WTC11 (cell line): ENCODE data around the gene C2orf92. TPM values are rescaled to one million over a fixed set of nuclear protein-coding genes. Genes with fewer than 3 reads are reported as not detected.

Experiments used
- ATAC-seq: fragments of 200-7000 bp; cut with Tn5 transposase; 2 replicates; pipeline ENCODE4 v1.10.0; 2021; ENCODE audit warnings: mild to moderate bottlenecking, moderate library complexity
- CTCF ChIA-PET: fragments of 300-600 bp; sonication (Branson Sonifier 250); formaldehyde crosslinking; loops from one replicate; lab custom pipeline; 2021; ENCODE audit warnings: antibody characterized with exemption; lab: Charles Lee
- POLR2A ChIA-PET: fragments of 350-600 bp; sonication (Branson Sonifier 250); formaldehyde crosslinking; loops from one replicate; lab custom pipeline; 2021; ENCODE audit warnings: antibody characterized with exemption; lab: Charles Lee
- DNase-seq: peaks from one replicate; pipeline ENCODE4 v3.0.0; 2021; ENCODE audit warnings: low spot score
- H3K27ac Mint-ChIP-seq: 2 replicates; pipeline ENCODE4 v1.8.0; 2021; ENCODE audit warnings: mixed read lengths
- H3K27me3 Mint-ChIP-seq: 2 replicates; pipeline ENCODE4 v1.8.0; 2021; ENCODE audit warnings: low read depth, mild to moderate bottlenecking, moderate library complexity, mixed read lengths
- H3K36me3 Mint-ChIP-seq: 2 replicates; pipeline ENCODE4 v1.8.0; 2021; ENCODE audit warnings: mixed read lengths
- H3K4me1 Mint-ChIP-seq: 2 replicates; pipeline ENCODE4 v1.8.0; 2022; ENCODE audit warnings: mixed read lengths
- H3K4me3 Mint-ChIP-seq: 2 replicates; pipeline ENCODE4 v1.8.0; 2021; ENCODE audit warnings: mild to moderate bottlenecking, moderate library complexity, mixed read lengths
- H3K9me3 Mint-ChIP-seq: 2 replicates; pipeline ENCODE4 v1.8.0; 2021; ENCODE audit warnings: mixed read lengths
- JAZF1 ChIP-seq: fragments of 250-450 bp; sonication (Bioruptor Pico); IDR thresholded peaks from 2 replicates; pipeline ENCODE4 v1.9.0; 2021; ENCODE audit warnings: moderate library complexity, mild to moderate bottlenecking, inconsistent platforms
- SOX15 ChIP-seq: fragments of 250-450 bp; sonication (Bioruptor Pico); IDR thresholded peaks from 2 replicates; pipeline ENCODE4 v1.9.0; 2021; ENCODE audit warnings: mild to moderate bottlenecking
- SP1 ChIP-seq: sonication (generic); formaldehyde crosslinking; conservative IDR thresholded peaks from 2 replicates; pipeline ENCODE4 v1.8.1; 2022; ENCODE audit warnings: missing genetic modification reagents
- TP53 ChIP-seq: sonication (generic); formaldehyde crosslinking; IDR thresholded peaks from 2 replicates; pipeline ENCODE4 v1.8.1; 2023; ENCODE audit warnings: mild to moderate bottlenecking, missing genetic modification reagents
- ZNF121 ChIP-seq: sonication (generic); formaldehyde crosslinking; IDR thresholded peaks from 2 replicates; pipeline ENCODE4 v1.8.0; 2023; ENCODE audit warnings: missing genetic modification reagents
- ZNF219 ChIP-seq: sonication (generic); formaldehyde crosslinking; IDR thresholded peaks from 2 replicates; pipeline ENCODE4 v1.8.0; 2023; ENCODE audit warnings: missing genetic modification reagents, mild to moderate bottlenecking, borderline replicate concordance
- ZNF232 ChIP-seq: sonication (generic); formaldehyde crosslinking; IDR thresholded peaks from 2 replicates; pipeline ENCODE4 v1.8.0; 2022; ENCODE audit warnings: mild to moderate bottlenecking, missing genetic modification reagents
- ZNF423 ChIP-seq: fragments of 250-450 bp; sonication (Bioruptor Pico); IDR thresholded peaks from 2 replicates; pipeline ENCODE4 v2.1.2; 2022; ENCODE audit warnings: mild to moderate bottlenecking, moderate library complexity
- ZNF671 ChIP-seq: fragments of 250-450 bp; sonication (Bioruptor Pico); IDR thresholded peaks from 2 replicates; pipeline ENCODE4 v1.8.0; 2021; ENCODE audit warnings: mild to moderate bottlenecking
- total RNA-seq: library from RNA; stranded (reverse); gene quantifications from 3 replicates; pipeline ENCODE4 v1.2.3, GENCODE V29; 2021
- TF ChIP-seq, protein P1 (sequence below): fragments of 250-450 bp; sonication (Bioruptor Pico); conservative IDR thresholded peaks from 2 replicates; pipeline ENCODE4 v1.9.0; 2021; ENCODE audit warnings: mild to moderate bottlenecking
- TF ChIP-seq, protein P2 (sequence below): fragments of 250-450 bp; sonication (Bioruptor Pico); IDR thresholded peaks from 2 replicates; pipeline ENCODE4 v1.8.0; 2021; ENCODE audit warnings: mild to moderate bottlenecking
- TF ChIP-seq, protein P3 (sequence below): sonication (generic); formaldehyde crosslinking; IDR thresholded peaks from 2 replicates; pipeline ENCODE4 v1.8.0; 2022; ENCODE audit warnings: mild to moderate bottlenecking, missing genetic modification reagents
- TF ChIP-seq, protein P4 (sequence below): fragments of 250-450 bp; sonication (Bioruptor Pico); IDR thresholded peaks from 2 replicates; pipeline ENCODE4 v1.9.0; 2021; ENCODE audit warnings: mild to moderate bottlenecking
- TF ChIP-seq, protein P5 (sequence below): sonication (generic); formaldehyde crosslinking; IDR thresholded peaks from 2 replicates; pipeline ENCODE4 v1.8.1; 2023; ENCODE audit warnings: mild to moderate bottlenecking, missing genetic modification reagents
- TF ChIP-seq, protein P6 (sequence below): sonication (generic); formaldehyde crosslinking; IDR thresholded peaks from 2 replicates; pipeline ENCODE4 v1.8.1; 2023; ENCODE audit warnings: mild to moderate bottlenecking, missing genetic modification reagents, moderate library complexity
- TF ChIP-seq, protein P7 (sequence below): fragments of 250-450 bp; sonication (Bioruptor Pico); IDR thresholded peaks from 2 replicates; pipeline ENCODE4 v1.9.0; 2021; ENCODE audit warnings: mild to moderate bottlenecking, borderline replicate concordance

C2orf92 gene
- total RNA-seq, 1 experiment from 2014 or later = 5.2 TPM

DNA sequence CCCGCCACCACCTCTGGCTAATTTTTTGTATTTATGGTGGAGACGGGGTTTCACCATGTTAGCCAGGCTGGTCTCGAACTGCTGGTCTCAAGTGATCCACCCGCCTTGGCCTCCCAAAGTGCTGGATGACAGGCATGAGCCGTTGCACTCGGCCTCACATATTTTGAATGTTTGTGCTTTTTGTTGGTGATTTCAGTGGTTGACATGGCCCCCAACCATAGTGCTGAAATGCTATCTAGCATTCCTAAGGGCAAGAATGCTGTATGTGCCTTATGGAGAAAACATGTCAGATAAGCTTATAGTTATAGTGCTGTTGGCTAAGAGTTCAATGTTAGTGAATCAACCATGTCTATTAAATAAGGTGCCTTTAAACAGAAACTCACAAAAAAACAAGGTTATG, 52.7 kb downstream of the C2orf92 start:
- ChIA-PET CTCF (no interaction called here), POLR2A (no interaction called here)
- TF ChIP-seq ZNF121 (CRISPR knock-in tag) (no peak), SP1 (CRISPR knock-in tag) (no peak), SOX15 (CRISPR knock-in tag) (no peak), ZNF671 (CRISPR knock-in tag) (no peak)
- TF ChIP-seq, protein P1, sequence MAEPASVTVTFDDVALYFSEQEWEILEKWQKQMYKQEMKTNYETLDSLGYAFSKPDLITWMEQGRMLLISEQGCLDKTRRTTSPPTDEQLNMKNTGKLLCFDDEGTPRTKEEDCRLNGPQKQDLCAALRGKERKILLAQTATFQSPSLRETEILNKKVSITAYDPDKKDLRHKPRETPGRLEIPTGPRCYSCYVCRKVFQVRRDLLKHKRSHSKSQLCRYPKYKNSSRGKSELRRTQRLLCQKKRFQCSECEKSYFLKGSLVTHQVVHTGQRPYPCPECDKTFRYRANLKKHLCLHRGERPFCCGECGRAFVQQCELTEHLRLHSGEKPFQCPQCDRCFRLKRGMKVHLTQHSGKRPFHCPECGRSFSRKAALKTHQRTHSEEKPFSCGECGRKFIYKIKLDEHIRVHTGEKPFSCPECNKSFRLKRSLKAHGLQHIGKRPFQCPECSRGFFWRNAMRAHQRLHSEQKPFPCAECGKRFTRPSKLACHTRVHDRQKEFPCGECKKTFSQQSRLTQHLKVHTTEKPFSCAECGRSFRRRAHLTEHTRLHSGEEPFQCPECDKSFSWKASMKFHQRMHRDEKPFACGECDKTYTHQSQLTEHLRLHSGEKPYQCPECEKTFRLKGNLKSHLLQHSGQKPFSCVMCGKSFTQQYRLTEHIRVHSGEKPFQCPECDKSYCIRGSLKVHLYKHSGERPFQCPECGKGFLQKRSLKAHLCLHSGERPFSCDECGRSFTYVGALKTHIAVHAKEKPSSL = no peak
- TF ChIP-seq, protein P2, sequence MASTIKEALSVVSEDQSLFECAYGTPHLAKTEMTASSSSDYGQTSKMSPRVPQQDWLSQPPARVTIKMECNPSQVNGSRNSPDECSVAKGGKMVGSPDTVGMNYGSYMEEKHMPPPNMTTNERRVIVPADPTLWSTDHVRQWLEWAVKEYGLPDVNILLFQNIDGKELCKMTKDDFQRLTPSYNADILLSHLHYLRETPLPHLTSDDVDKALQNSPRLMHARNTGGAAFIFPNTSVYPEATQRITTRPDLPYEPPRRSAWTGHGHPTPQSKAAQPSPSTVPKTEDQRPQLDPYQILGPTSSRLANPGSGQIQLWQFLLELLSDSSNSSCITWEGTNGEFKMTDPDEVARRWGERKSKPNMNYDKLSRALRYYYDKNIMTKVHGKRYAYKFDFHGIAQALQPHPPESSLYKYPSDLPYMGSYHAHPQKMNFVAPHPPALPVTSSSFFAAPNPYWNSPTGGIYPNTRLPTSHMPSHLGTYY (CRISPR knock-in tag) = no peak
- TF ChIP-seq, protein P3, sequence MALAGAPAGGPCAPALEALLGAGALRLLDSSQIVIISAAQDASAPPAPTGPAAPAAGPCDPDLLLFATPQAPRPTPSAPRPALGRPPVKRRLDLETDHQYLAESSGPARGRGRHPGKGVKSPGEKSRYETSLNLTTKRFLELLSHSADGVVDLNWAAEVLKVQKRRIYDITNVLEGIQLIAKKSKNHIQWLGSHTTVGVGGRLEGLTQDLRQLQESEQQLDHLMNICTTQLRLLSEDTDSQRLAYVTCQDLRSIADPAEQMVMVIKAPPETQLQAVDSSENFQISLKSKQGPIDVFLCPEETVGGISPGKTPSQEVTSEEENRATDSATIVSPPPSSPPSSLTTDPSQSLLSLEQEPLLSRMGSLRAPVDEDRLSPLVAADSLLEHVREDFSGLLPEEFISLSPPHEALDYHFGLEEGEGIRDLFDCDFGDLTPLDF (CRISPR knock-in tag) = no peak
- TF ChIP-seq, protein P4, sequence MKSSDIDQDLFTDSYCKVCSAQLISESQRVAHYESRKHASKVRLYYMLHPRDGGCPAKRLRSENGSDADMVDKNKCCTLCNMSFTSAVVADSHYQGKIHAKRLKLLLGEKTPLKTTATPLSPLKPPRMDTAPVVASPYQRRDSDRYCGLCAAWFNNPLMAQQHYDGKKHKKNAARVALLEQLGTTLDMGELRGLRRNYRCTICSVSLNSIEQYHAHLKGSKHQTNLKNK (CRISPR knock-in tag) = no peak
- TF ChIP-seq, protein P5, sequence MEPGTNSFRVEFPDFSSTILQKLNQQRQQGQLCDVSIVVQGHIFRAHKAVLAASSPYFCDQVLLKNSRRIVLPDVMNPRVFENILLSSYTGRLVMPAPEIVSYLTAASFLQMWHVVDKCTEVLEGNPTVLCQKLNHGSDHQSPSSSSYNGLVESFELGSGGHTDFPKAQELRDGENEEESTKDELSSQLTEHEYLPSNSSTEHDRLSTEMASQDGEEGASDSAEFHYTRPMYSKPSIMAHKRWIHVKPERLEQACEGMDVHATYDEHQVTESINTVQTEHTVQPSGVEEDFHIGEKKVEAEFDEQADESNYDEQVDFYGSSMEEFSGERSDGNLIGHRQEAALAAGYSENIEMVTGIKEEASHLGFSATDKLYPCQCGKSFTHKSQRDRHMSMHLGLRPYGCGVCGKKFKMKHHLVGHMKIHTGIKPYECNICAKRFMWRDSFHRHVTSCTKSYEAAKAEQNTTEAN = no peak
- H3K27me3 Mint-ChIP-seq = no peaks in the 10 kb centered on the region; the same call in 1 of the 2 replicates
- H3K4me1 Mint-ChIP-seq = peaks cover 27% of the 10 kb centered on the region
- H3K4me3 Mint-ChIP-seq = no peak overlapping the region
- H3K9me3 Mint-ChIP-seq = peaks cover 3% of the 10 kb centered on the region
- no peak for DNase-seq
- no peak overlapping the region for H3K27ac Mint-ChIP-seq
- H3K36me3 Mint-ChIP-seq = no peaks in the 10 kb centered on the region
- ATAC-seq = no peak

DNA sequence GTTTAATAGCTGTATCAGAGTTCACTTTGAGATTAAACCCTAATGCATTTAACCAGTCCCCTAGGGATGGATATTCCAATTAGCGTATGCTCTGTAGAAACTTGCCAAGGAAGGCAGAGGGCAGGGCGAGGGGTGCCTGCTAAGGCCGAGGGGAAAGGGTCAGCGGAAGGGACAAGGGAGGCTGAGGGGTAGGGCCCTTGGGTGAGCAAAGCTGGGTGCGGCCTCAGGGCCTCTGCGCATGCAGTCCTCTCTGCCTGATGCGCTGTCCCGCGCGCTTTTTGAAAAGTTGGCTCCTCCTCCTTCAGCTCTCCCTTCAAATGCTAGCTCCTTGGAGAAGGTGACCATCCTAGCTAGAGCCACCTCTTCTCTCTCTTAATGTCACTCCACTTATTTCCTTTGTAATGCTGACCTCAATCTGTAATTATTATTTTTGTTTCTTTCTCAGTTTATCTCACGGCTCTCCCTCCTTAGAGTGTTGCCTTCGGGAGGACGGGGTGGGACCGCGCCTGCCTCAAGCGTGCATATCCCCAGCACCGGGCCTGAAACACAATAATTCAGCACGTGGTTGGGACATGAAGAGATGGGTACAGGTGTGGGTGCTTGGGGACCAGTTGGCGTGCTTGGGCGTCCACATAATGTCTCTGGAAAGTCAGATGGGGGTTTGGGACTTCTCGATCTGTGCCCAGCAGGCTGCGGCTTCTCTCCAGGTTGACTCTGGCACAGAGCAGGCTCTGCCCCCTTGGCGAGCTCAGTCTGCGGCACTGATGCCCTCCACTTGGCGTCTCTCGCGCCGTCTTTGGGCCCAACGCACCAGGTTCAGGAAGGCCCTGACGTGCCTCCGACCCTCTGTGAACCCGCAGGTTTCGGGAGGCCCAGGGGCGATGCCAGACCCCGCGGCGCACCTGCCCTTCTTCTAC, 53.9 kb downstream of the C2orf92 start:
- H3K4me1 Mint-ChIP-seq = peaks cover 27% of the 10 kb centered on the region
- no peak for ATAC-seq
- no peak for TF ChIP-seq ZNF423 (CRISPR knock-in tag)
- TF ChIP-seq, protein P6, sequence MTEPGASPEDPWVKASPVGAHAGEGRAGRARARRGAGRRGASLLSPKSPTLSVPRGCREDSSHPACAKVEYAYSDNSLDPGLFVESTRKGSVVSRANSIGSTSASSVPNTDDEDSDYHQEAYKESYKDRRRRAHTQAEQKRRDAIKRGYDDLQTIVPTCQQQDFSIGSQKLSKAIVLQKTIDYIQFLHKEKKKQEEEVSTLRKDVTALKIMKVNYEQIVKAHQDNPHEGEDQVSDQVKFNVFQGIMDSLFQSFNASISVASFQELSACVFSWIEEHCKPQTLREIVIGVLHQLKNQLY (CRISPR knock-in tag) = no peak
- TF ChIP-seq, protein P4 (CRISPR knock-in tag) = no peak
- TF ChIP-seq JAZF1 = no peak
- TF ChIP-seq TP53 (CRISPR knock-in tag) = no peak
- TF ChIP-seq, protein P7, sequence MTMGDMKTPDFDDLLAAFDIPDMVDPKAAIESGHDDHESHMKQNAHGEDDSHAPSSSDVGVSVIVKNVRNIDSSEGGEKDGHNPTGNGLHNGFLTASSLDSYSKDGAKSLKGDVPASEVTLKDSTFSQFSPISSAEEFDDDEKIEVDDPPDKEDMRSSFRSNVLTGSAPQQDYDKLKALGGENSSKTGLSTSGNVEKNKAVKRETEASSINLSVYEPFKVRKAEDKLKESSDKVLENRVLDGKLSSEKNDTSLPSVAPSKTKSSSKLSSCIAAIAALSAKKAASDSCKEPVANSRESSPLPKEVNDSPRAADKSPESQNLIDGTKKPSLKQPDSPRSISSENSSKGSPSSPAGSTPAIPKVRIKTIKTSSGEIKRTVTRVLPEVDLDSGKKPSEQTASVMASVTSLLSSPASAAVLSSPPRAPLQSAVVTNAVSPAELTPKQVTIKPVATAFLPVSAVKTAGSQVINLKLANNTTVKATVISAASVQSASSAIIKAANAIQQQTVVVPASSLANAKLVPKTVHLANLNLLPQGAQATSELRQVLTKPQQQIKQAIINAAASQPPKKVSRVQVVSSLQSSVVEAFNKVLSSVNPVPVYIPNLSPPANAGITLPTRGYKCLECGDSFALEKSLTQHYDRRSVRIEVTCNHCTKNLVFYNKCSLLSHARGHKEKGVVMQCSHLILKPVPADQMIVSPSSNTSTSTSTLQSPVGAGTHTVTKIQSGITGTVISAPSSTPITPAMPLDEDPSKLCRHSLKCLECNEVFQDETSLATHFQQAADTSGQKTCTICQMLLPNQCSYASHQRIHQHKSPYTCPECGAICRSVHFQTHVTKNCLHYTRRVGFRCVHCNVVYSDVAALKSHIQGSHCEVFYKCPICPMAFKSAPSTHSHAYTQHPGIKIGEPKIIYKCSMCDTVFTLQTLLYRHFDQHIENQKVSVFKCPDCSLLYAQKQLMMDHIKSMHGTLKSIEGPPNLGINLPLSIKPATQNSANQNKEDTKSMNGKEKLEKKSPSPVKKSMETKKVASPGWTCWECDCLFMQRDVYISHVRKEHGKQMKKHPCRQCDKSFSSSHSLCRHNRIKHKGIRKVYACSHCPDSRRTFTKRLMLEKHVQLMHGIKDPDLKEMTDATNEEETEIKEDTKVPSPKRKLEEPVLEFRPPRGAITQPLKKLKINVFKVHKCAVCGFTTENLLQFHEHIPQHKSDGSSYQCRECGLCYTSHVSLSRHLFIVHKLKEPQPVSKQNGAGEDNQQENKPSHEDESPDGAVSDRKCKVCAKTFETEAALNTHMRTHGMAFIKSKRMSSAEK = no peak
- no peak for TF ChIP-seq ZNF219 (CRISPR knock-in tag)
- no peak for TF ChIP-seq ZNF232
- no peak for DNase-seq
- no peaks in the 10 kb centered on the region; the same call in 1 of the 2 replicates for H3K27me3 Mint-ChIP-seq
- no peak overlapping the region for H3K27ac Mint-ChIP-seq
- H3K4me3 Mint-ChIP-seq = no peak overlapping the region
- H3K36me3 Mint-ChIP-seq = no peaks in the 10 kb centered on the region
- CTCF ChIA-PET = interaction anchor here (1.0 to 1.4 kb wide), 4 partner anchors 13 to 133 kb away, joined by 3 to 8 read pairs (median 3); no protein-coding TSS in a partner anchor
- peaks cover 3% of the 10 kb centered on the region for H3K9me3 Mint-ChIP-seq
- POLR2A ChIA-PET = no interaction called here
